Testis (tissue), 2 donors: ENCODE data around the gene ZBTB18.

Source experiments
- CTCF ChIP-seq, 3 experiments: fragments of 450-650 bp in 2 of 3; fragments of 200-600 bp in 1 of 3; sonication (generic) in 1 of 3; IDR thresholded peaks; one replicate each; pipeline ENCODE4 v1.5.1; 2016 to 2019; ENCODE audit warnings: antibody characterized with exemption in 3 of 3, mild to moderate bottlenecking in 2 of 3, moderate library complexity in 1 of 3
- POLR2A ChIP-seq: fragments of 450-650 bp; IDR thresholded peaks from one replicate; pipeline ENCODE4 v1.6.1; 2017; ENCODE audit warnings: antibody characterized with exemption, mild to moderate bottlenecking, moderate library complexity

- no peak for TF ChIP-seq CTCF (IDR thresholded peaks at IDR 0.05)
- TF ChIP-seq POLR2A: peak; percentile 59
These were observed 3.3 kb upstream of the ZBTB18 start for GRCh38 chr1:244047621-244048255.
